SU-DHL-6 (cell line): ENCODE results near the gene SERPINA1.

Experiments
- CTCF ChIP-seq: fragments of 200-600 bp; sonication (generic); IDR thresholded peaks from one replicate; pipeline ENCODE4 v1.5.1; 2017; ENCODE audit warnings: antibody characterized with exemption, mild to moderate bottlenecking, low read length, moderate library complexity; ENCODE audit not compliant: insufficient read depth, poor library complexity, severe bottlenecking
- EZH2phosphoT487 ChIP-seq: fragments of 200-600 bp; sonication (generic), shearing (Covaris generic); conservative IDR thresholded peaks from 2 replicates; pipeline ENCODE4 v1.6.1; 2018; ENCODE audit warnings: mild to moderate bottlenecking, antibody characterized with exemption, low read length, moderate library complexity, mixed read lengths

DNA sequence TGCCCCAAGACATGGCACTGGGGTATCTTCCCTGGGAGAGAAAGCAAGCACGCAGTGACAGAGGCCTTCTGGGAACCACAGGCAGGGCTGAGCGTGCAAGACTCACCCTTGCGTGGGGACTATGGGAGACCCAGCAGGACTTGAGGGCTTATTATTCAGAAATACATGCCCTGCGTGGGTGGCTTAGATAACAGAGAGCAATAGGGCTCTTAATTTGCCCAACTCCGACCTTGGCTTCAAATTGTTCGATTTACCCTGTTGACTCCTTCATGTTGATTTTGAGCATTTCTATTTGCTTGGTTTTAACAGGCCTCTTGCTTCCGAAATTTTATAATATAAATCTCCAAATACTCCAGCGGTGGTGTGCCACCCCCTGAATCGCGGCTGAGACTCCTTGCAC is 5.1 kb upstream of the SERPINA1 start:
- TF ChIP-seq CTCF (no peak), EZH2phosphoT487 (no peak)
